ENCODE results near the gene MMP7.

GRCh38 chr11:102476812-102477211 lies 53.7 kb downstream of the MMP7 start:
- TF ChIP-seq CTCF (IDR thresholded peaks at IDR 0.05; ENCODE audit: low read depth, low read length), result no peak
- TF ChIP-seq POLR2A (IDR thresholded peaks at IDR 0.05; ENCODE audit: extremely low read depth, insufficient read length), result peak; percentile 37

All from NB4 (cell line).